Fibroblast of villous mesenchyme (primary cell): ENCODE data around the gene ASB3. TPM values are rescaled to one million over a fixed set of nuclear protein-coding genes. Genes with fewer than 3 reads are reported as not detected.
"Not testable (repeated sequence)": the region's sequence is repeated elsewhere in the genome, so short reads cannot be mapped to it uniquely, and the experiment has no call there.

Experiments
- DNase-seq: peaks from one replicate; pipeline ENCODE4 v3.0.0-alpha.2; 2010; ENCODE audit warnings: low read depth
- H3K4me3 ChIP-seq: 2 replicates; pipeline ENCODE4 v1.5.1; 2011; ENCODE audit warnings: low read depth, mild to moderate bottlenecking, low read length
- CTCF ChIP-seq: IDR thresholded peaks from 2 replicates; pipeline ENCODE4 v1.5.1; 2012; ENCODE audit warnings: low read depth, mild to moderate bottlenecking, low read length; ENCODE audit not compliant: insufficient read depth
- total RNA-seq: library from RNA; depleted of rRNA; stranded (reverse); fragments of >200 nt; gene quantifications from 2 replicates; pipeline ENCODE4 v1.2.3, GENCODE V29; 2012

ASB3 gene
- total RNA-seq, result 22.9 and 34.1 TPM in 2 replicates

GRCh38 chr2:53786705-53787613, at the start of gene ASB3, which contains the start of gene ERLEC1:
ASB3 (minus strand) TSS chr2:53786953; CDS start chr2:53765572, 21,381 bp downstream.
ERLEC1 (plus strand) TSS chr2:53787044; CDS start chr2:53787211, 167 bp downstream.
- no peak for TF ChIP-seq CTCF
- H3K4me3 ChIP-seq, result peak within 1 kb of the TSS; percentile 99
- DNase-seq, result peak; percentile 91

- H3K4me3 ChIP-seq, DNase-seq: not testable (repeated sequence)
These were observed 43.2 kb upstream of the ASB3 start for GRCh38 chr2:53829980-53830290.

DNA sequence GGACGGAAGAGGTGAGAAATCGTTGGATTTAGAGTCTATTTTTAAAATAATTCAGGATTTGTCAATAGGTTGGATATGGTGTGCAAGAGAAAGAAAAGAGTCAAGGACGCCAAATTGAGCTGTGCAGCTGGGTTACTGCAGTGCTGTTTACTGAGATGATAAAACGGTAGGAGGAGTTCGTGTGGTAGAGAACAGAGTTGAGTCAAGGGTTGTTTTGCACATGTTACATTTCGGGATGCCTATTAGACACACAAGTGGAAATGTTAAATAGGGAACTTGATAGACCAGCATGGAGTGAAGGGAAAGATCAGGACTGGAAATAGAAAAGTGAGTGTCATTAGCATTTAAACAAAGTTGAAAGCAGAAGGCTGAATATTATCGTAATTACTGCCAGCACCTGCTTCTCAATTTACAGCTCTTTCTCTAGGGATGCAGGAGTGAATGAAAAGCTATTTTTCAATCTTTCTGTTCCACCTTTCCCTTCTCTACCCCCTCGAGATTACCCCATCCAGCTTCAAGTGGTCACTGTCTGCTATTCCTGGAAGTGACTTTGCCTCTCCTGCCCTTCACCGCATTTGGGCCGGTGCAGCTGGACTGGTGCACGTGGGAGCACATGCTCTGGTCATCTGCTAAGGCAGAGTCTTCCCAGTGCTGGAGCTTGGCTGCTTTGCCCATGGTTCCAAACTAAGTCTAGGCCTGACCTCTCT, 42.7 kb upstream of the ASB3 start:
- no peak for DNase-seq
- TF ChIP-seq CTCF, result no peak
- no peak overlapping the region for H3K4me3 ChIP-seq

DNA sequence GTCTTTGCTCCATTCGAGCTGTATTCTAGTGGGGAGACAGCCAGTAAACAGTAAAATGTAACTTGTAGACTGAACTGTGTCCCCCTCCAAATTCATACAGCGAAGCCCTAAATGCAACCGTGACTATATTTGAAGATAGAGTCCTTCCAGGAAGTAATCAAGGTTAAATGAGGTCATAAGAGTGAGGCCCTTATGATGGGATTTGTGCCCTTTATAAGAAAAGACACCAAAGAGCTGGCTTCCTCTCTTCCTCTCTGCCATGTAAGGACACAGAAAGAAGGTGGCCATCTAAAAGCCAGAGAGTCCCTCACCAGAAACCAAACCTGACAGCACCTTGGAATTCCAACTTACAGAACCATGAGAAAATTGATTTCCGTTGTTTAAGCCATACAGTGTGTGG, 41.6 kb upstream of the ASB3 start:
- TF ChIP-seq CTCF, result no peak
- DNase-seq, result no peak
- H3K4me3 ChIP-seq, result no peak overlapping the region

GRCh38 chr2:53827398-53828175, 40.8 kb upstream of the ASB3 start:
- DNase-seq, result no peak
- no peak overlapping the region for H3K4me3 ChIP-seq
- TF ChIP-seq CTCF, result no peak

DNA sequence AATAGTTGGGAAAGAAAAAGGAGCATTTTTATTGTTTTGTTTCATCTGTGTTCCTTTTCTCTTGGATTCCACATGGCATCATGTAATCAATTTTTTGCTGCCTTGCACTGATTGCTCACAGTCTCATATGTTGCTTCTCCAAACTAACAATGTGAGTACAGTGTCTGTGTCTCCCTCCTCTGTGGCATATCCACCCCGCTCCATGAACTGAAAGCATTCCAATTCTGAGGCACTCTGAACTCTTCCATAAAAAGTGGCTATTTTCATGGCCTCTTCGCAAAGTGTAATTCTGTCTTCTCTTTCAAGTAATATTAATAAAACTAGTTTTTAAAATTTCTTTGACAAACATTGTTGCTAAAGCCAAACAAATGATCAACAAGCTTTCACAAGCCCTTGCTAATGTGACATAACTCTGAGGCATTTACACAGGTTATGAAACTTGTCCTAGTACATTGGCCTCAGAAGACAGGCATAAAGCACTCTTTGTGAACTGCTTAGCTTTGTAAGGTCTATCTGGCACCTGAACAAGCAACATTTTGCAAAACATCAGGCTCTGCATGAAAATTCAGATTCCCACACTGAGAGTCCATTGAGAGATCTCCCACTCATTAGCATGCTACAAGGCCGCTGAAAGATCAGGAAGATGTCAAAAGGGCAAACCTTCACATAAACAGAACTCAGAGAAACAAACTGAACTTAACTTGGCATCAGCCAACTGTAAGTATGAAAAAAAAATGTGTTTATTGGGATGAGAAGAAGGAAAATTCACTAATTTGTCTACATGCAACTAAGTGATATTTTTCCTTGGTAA, 40.0 kb upstream of the ASB3 start:
- H3K4me3 ChIP-seq, result no peak overlapping the region
- DNase-seq, result peak; percentile 75
- TF ChIP-seq CTCF, result no peak
